H4 (cell line): ENCODE results near the gene FAM236C. TPM values are rescaled to one million over a fixed set of nuclear protein-coding genes. Genes with fewer than 3 reads are reported as not detected.
"Not testable (repeated sequence)": the region's sequence is repeated elsewhere in the genome, so short reads cannot be mapped to it uniquely, and the experiment has no call there.

Source experiments
- DNase-seq: peaks from one replicate; pipeline ENCODE4 v3.0.0-alpha.2; 2015; ENCODE audit warnings: low spot score
- total RNA-seq: library from RNA; depleted of rRNA; stranded (reverse); fragments of >200 nt; shearing (Covaris generic); gene quantifications from 2 replicates; pipeline ENCODE4 v1.2.3, GENCODE V29; 2014; rRNA removed

The FAM236C gene
- not detected in 2 replicates for total RNA-seq

- DNase-seq = not testable (repeated sequence)
These were observed at the start of gene FAM236C for GRCh38 chrX:72912315-72912714. FAM236C (plus strand) TSS chrX:72912615; CDS start chrX:72912715, 100 bp downstream.

DNA sequence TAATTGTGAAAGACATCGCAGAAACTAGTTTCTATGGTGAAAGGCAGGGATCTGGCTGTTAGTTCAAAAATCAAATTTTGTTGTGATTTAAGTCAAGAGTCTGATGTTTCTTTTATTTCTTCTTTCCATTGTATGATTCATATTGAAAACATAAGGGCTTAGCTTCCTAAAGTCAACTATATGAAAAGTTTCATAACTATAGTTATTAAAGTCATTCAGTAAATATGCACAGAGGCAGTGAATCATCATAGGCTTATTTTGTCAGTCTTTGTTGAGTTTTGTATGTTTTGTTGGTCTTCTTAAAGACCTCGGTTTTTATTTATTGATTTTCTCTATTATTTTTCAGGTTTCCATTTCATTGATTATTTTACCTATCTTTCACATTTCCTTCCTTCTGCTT lies 29.5 kb upstream of the FAM236C start:
- not testable (repeated sequence) for DNase-seq

DNA sequence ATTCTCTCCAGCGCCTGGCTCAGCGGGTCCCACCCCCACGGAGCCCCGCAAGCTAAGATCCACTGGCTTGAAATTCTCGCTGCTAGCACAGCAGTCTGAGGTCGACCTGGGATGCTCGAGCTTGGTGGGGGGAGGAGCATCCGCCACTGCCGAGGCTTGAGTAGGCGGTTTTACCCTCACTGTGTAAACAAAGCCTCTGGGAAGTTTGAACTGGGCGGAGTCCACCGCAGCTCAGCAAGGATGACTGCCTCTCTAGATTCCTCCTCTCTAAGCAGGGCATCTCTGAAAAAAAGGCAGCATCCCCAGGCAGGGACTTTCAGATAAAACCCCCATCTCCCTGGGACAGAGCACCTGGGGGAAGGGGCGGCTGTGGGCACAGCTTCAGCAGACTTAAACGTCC lies 22.7 kb upstream of the FAM236C start:
- not testable (repeated sequence) for DNase-seq

DNA sequence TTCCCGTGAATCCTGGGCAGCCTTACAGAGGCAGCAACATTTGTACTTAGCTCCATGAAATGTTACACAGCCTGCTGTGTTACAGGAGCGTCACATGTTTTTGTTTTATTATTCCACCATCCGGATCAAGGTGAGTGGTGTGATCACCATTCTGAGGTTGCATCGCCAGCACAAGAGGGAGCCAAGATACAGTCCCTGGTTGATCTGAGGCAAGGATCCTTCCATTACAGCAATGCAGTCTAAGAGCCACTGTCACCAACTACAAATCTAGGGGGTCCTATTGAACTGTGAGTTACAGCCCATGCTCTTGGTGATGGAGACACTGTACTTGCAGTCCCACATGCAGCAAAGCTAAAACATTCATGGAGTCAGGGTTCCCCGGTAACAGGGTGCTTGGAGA lies 3.7 kb downstream of the FAM236C start:
- DNase-seq = not testable (repeated sequence)

- DNase-seq = not testable (repeated sequence)
These were observed 19.9 kb downstream of the FAM236C start for GRCh38 chrX:72932283-72932682.

- DNase-seq = not testable (repeated sequence)
These were observed 24.0 kb downstream of the FAM236C start for GRCh38 chrX:72936455-72936854.

- DNase-seq = not testable (repeated sequence)
These were observed 24.6 kb downstream of the FAM236C start for GRCh38 chrX:72936882-72937455.

- not testable (repeated sequence) for DNase-seq
These were observed 25.5 kb downstream of the FAM236C start, which contains the start of gene FAM236A for GRCh38 chrX:72937906-72938305. FAM236A (plus strand) TSS chrX:72938206; CDS start chrX:72938263, 57 bp downstream.

DNA sequence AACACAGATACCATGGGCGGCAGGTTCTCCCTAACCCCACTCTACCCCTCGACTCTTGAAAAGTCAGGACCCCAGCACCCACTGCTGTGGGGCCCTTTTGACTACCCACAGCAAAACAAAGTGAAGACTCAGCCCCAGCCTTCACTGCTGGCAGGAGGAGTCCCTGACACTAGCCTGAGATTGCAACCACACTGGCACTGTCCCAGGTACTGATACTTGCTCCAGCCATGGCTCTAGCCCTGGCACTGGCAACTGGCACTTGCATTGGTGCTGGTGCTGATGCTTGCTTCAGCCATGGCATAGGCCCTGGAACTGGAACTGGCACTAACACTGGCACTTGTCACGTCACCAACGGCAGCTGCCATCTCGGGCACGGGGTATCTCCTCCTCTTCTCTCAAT lies 29.9 kb downstream of the FAM236C start:
- not testable (repeated sequence) for DNase-seq

DNA sequence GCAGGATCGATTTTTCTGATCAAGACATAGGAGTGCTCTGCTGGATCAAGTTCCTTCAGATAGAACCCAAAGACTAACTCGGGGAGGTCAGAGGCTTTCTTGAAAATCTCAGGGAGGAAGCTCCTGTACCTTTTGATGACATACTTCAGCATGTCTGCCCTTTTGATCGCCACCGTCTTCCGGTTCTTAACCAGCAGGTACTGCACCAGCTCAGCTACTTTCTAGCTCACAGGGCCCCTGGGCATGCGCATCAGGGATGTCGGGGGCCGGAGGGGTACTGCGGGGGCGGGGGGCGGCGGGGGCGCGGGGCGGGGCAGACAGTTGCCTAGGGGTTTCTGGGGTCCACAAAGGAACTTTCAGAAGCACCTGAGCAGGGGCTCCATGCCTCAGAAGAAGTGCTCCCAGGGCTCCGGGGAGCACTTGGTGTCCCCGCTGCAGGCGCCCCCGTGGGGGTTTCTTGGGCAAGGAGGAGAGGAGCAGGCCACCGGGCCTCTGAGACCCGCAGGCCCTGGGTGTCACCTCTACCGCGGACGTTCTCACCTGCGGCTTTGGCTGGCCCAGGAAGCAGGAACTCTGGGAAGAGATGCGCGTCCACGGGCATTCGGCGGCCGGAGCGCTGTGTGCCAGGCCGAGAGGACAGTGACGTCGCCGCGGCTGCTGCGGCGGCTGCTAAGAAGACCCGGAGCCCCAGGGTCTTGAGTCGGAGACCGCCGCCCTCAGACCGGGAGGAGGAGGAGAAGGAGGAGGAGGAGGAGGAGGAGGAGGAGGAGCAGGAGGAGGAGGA lies 30.8 kb downstream of the FAM236C start:
- DNase-seq = not testable (repeated sequence)

- DNase-seq = not testable (repeated sequence)
These were observed 31.4 kb downstream of the FAM236C start, which contains the start of gene DMRTC1 for GRCh38 chrX:72943819-72944169. DMRTC1 (minus strand) TSS chrX:72943837; CDS start chrX:72875694, 68,143 bp downstream.

DNA sequence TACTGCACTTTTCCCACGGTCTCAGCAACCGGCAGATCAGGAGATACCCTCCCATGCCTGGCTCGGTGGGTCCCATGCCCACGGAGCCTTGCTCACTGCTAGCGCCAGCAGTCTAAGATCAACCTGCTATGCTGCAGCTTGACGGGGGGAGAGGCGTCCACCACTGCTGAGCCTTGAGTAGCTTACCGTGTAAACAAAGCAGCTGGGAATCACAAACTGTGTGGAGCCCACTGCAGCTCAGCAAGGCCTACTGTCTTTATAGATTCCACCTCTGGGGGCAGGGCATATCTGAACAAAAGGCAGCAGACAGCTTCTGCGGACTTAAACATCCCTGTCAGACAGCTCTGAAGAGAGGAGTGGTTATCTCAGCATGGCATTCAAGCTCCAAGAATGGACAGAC lies 47.6 kb downstream of the FAM236C start:
- DNase-seq = not testable (repeated sequence)

Other genes starting within 250 kb of the FAM236C start
- 7.8 and 8.6 TPM in 2 replicates for gene PHKA1, start 198.3 kb upstream of the FAM236C start, total RNA-seq
- 0.41 TPM in 1 of 2 replicates, not detected in the other for gene DMRTC1B, start 135.7 kb upstream of the FAM236C start, total RNA-seq
- gene FAM236B, start 130.0 kb upstream of the FAM236C start, total RNA-seq = not detected in 2 replicates
- not detected in 2 replicates for gene FAM236D, start 104.4 kb upstream of the FAM236C start, total RNA-seq
- gene FAM236A, start 25.6 kb downstream of the FAM236C start, total RNA-seq = not detected in 2 replicates
- gene DMRTC1, start 31.2 kb downstream of the FAM236C start, total RNA-seq = not detected in 2 replicates
- not detected in 2 replicates for gene PABPC1L2B, start 90.3 kb downstream of the FAM236C start, total RNA-seq
- gene PABPC1L2A, start 166.9 kb downstream of the FAM236C start, total RNA-seq = not detected in 2 replicates